Body of pancreas (tissue), 4 donors: ENCODE results near the gene EIF4B. TPM values are rescaled to one million over a fixed set of nuclear protein-coding genes. Genes with fewer than 3 reads are reported as not detected.

Experiments
- ATAC-seq: fragments of 150-250 bp; one replicate; pipeline ENCODE4 v1.9.1; 2016
- DNase-seq, 4 donors: peaks; one replicate each; pipeline ENCODE4 v3.0.0-alpha.2; 2019
- H3K27ac ChIP-seq, 4 donors: fragments of 200-600 bp; sonication (generic); 1 replicate in 3 of 4; 2 replicates in 1 of 4; pipeline versions ENCODE4 v1.5.1 to v1.6.1; 2016 to 2019; ENCODE audit warnings: mild to moderate bottlenecking in 1 of 4, mixed read lengths in 1 of 4, moderate library complexity in 1 of 4
- H3K27me3 ChIP-seq, 2 donors: fragments of 200-600 bp; sonication (generic); one replicate each; pipeline ENCODE4 v1.6.0; 2016; ENCODE audit warnings: mild to moderate bottlenecking in 1 of 2
- H3K36me3 ChIP-seq, 2 donors: fragments of 200-600 bp; sonication (generic); replicated peaks in 1 of 2; 2 replicates each; pipeline ENCODE4 v1.5.1; 2016; ENCODE audit warnings: low read depth in 2 of 2; ENCODE audit not compliant: insufficient read depth in 1 of 2
- H3K4me1 ChIP-seq: fragments of 200-600 bp; sonication (generic); one replicate; pipeline ENCODE4 v1.6.0; 2016
- H3K4me3 ChIP-seq, 2 donors: fragments of 200-600 bp; sonication (generic); 1 replicate in 1 of 2; 2 replicates in 1 of 2; pipeline ENCODE4 v1.5.1; 2016 to 2019
- H3K9me3 ChIP-seq, 3 donors: fragments of 200-600 bp; sonication (generic); 1 replicate in 2 of 3; 2 replicates in 1 of 3; pipeline ENCODE4 v1.5.1; 2016
- POLR2A ChIP-seq, 3 donors: fragments of 450-650 bp; IDR thresholded peaks; one replicate each; pipeline ENCODE4 v1.6.1; 2016; ENCODE audit warnings: antibody characterized with exemption in 3 of 3, mild to moderate bottlenecking in 2 of 3
- WGBS, 2 donors: methylation state at CpG; one replicate each; pipeline ENCODE4 v1.1.5; 2017; 5-methylcytosine and 5-hydroxymethylcytosine counted together
- intact Hi-C: fragments of 100-400 bp; cut with DNase I; formaldehyde crosslinking; loops from one replicate; pipeline ENCODE4 v1.15.1; 2023
- total RNA-seq, 2 donors: library from RNA; depleted of rRNA; stranded (reverse); fragments of >200 nt; gene quantifications; one replicate each; pipeline ENCODE4 v1.1.0, GENCODE V29; 2016
- TF ChIP-seq, protein P1 (sequence below), 7 experiments: fragments of 450-650 bp in 4 of 7; fragments of 200-600 bp in 3 of 7; sonication (generic) in 3 of 7; IDR thresholded peaks; one replicate each; pipeline ENCODE4 v1.5.1; 2016 to 2019; ENCODE audit warnings: antibody characterized with exemption in 7 of 7

Gene EIF4B
- total RNA-seq, 2 donors from 2014 or later = 326 to 389 TPM

DNA sequence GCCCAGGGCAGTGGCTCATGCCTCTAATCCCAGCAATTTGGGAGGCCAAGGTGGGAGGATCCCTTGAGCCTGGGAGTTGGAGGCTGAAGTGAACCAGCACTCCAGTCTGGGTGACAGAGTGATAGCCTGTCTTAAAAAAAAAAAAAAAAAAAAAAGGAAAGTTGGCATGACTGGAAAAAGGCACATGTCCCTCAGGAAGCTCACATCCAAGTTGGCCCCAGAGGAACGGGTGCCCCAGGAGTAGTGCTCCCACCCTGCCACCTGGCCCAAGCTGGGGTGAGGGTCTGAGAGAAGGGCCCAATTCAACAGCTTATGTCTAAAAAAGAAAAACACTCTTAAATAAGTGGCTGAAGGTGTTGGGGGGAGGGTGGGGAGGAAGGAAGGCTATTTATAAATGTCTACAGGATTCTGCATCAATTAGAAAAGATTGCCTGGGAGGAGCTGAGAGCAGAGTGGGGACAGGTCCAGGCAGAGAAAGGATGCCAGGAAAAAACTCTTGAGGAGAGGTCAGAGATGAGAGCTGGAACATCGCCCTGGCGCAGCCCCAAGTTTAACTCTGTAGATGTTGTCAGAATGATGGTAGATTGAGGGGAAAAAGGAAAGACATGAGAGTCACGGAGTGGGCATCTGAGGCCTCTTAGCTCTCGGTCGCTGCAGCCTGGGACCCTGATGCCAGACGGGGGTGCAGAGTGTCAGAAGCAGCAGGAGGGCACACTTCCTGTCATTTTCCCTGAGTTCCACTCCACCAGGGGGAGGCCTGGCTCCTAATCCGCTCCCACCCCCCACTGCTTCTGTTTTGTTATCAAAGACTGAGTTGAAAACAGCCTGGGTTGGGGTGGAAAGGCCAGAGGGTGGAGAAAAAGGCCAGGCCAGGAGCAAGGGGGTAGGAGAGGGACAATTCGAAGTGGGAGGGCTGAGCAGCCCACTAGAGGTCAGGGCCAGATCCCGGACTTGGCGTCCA is 65.6 kb downstream of the EIF4B start:
- 72 to 79% methylated on average over 11 of the region's 11 CpGs for WGBS, 2 donors
- intact Hi-C loops = no loop called here
- peaks cover 0 to 21% of the 10 kb centered on the region in 2 donors for H3K36me3 ChIP-seq

GRCh38 chr12:53073881-53074280 is 67.6 kb downstream of the EIF4B start:
- DNase-seq (no peak), ATAC-seq (peak; percentile 30)
- Histone ChIP-seq H3K4me3 (no peak overlapping the region), H3K36me3 (peaks cover 0 to 20% of the 10 kb centered on the region in 2 donors), H3K9me3 (no peaks in the 10 kb centered on the region), H3K27ac (no peak overlapping the region), H3K27me3 (no peaks in the 10 kb centered on the region), H3K4me1 (peaks cover 42% of the 10 kb centered on the region)
- WGBS, 2 donors = 47 to 49% methylated on average over 6 of the region's 6 CpGs
- no peak for TF ChIP-seq POLR2A (IDR thresholded peaks at IDR 0.05)
- TF ChIP-seq, protein P1, sequence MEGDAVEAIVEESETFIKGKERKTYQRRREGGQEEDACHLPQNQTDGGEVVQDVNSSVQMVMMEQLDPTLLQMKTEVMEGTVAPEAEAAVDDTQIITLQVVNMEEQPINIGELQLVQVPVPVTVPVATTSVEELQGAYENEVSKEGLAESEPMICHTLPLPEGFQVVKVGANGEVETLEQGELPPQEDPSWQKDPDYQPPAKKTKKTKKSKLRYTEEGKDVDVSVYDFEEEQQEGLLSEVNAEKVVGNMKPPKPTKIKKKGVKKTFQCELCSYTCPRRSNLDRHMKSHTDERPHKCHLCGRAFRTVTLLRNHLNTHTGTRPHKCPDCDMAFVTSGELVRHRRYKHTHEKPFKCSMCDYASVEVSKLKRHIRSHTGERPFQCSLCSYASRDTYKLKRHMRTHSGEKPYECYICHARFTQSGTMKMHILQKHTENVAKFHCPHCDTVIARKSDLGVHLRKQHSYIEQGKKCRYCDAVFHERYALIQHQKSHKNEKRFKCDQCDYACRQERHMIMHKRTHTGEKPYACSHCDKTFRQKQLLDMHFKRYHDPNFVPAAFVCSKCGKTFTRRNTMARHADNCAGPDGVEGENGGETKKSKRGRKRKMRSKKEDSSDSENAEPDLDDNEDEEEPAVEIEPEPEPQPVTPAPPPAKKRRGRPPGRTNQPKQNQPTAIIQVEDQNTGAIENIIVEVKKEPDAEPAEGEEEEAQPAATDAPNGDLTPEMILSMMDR (IDR thresholded peaks at IDR 0.05) = no peak
- intact Hi-C loops = no loop called here

More for the DNA sequence above, 65.6 kb downstream of the EIF4B start:
- Histone ChIP-seq H3K27ac (peak overlapping the region in 2 of 4 donors; percentile 20 to 47), H3K4me3 (no peak overlapping the region), H3K9me3 (no peaks in the 10 kb centered on the region), H3K4me1 (peaks cover 24% of the 10 kb centered on the region), H3K27me3 (no peaks in the 10 kb centered on the region)
- no peak for ATAC-seq
- peak in 3 of 4 donors; percentile 39 to 57 (median 48) for DNase-seq
- TF ChIP-seq POLR2A (IDR thresholded peaks at IDR 0.05) = no peak
- TF ChIP-seq, protein P1 (IDR thresholded peaks at IDR 0.05) = no peak

DNA sequence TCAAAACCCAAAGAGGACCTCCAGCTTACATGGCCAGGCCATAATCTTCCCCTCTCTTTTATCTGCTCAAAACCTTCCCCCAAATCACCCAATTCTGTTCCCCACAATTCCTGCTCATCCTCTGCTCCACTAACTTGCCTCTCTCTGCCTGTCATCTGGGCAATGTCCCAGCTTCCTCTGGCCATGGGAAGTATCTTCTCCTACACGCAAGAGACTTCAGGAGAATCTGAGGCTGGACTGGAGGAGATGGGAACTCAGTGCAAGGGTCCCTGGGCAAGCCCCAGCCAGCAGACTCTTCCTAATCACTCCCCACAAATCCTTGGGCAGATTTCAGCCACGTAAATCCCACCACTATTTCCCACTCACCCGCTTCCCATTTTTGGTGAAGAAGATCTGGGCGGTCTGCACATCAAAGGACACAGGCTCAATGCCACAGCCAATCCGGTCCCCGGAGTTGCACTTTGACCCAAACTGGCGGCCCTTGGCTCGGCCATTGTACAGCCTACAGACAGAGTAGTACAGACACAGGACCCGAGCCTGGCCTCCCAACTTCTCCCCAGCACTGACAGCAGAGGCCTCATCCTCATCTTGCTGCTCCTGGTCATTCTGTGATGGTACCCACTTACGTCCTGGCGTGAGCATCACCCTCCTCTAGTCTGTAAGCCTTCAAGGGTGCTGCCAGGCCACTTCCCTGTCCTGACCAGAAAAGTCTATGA is 68.2 kb downstream of the EIF4B start:
- 82% methylated on average over 11 of the region's 11 CpGs for WGBS, 2 donors
- no peak for TF ChIP-seq POLR2A (IDR thresholded peaks at IDR 0.05)
- TF ChIP-seq, protein P1 (IDR thresholded peaks at IDR 0.05) = no peak
- no peaks in the 10 kb centered on the region for H3K27me3 ChIP-seq
- ATAC-seq = no peak
- DNase-seq = no peak
- H3K4me3 ChIP-seq = no peak overlapping the region
- H3K9me3 ChIP-seq = no peaks in the 10 kb centered on the region
- H3K36me3 ChIP-seq = peaks cover 0 to 20% of the 10 kb centered on the region in 2 donors
- intact Hi-C loops = no loop called here
- peaks cover 42% of the 10 kb centered on the region for H3K4me1 ChIP-seq
- no peak overlapping the region for H3K27ac ChIP-seq

DNA sequence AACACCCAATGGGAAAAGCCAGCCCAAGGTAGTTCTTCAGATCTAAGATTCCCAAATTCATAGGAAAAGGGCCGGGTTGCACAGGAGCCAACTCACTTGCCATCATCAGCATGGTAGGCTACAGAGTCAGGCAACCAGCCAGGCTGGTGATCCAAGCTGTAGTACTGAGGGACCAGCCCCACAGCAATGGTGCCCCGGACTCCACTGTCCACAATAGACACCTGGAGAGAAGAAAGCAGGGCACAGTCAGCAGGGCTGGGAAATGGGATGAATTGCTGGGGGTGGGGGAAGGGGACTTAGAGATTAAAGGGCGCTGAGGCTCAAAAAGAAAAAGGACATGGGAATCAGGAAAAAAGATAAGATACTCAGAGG is 68.7 kb downstream of the EIF4B start:
- no peak for TF ChIP-seq POLR2A (IDR thresholded peaks at IDR 0.05)
- TF ChIP-seq, protein P1 (IDR thresholded peaks at IDR 0.05) = no peak
- no peak for DNase-seq
- Histone ChIP-seq H3K36me3 (peaks cover 0 to 20% of the 10 kb centered on the region in 2 donors), H3K9me3 (no peaks in the 10 kb centered on the region), H3K27ac (no peak overlapping the region), H3K4me1 (peaks cover 47% of the 10 kb centered on the region), H3K4me3 (no peak overlapping the region), H3K27me3 (no peaks in the 10 kb centered on the region)
- no peak for ATAC-seq
- intact Hi-C loops = no loop called here
- WGBS, 2 donors = 89 to 93% methylated on average over 3 of the region's 3 CpGs
